ENCODE data around the gene FAM8A1.

FAM8A1 gene

DNA sequence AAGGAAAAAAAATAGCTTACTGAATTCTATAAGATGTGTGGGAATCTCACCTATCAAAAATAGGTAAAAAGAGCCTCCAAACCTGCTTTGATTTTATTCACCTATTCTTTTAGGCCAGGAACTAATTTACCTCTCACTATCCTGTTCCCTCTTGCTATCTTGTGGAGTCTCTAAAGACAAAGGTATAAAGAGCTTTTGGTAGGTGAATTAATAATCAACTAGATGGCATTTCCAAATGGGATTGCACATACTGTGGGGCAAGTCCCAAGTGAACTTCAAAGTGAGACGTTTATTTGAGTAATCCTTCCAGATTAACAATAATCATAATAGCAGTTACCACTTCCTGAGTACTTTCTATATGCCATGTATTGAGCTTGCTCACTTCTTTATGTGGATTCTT is 2.8 kb downstream of the FAM8A1 start:
- DNase-seq = no peak

DNA sequence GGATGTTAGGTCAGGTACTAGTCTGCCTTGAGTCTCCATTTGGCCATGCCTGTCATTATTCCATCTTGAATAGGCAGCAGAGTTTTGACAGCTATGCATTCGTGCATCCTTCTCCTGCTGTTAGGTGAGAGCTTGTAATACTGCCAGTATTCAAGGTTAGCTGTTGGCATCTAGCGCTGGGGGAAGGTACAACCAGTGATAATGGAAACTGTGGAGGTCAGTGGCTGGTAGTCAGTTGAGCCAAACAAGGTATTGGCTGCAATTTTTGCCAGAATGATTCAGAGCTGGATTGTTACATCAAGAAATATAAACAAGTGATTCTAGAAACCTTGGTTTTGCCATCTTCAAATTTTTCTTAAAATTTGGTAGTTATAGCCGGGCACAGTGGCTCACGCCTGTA is 6.5 kb downstream of the FAM8A1 start:
- no peak for DNase-seq

DNA sequence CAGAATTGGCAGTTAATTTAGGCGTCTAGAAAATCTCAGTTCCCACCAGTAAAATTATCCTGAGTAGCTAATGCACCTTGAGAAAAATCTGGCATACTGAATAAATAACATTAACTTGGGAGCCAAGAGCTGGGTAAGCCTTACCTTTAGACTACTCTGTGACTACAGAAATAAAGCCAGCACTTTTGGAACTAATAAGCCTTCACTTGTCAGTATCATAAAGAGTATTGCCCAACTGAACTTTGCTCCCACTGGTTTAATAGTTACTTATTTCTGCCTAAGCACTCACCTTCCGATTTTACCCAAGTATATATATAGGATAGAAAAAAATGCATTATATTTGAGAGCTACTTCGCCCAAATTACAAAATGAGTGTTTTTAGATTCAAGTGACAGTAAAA is 10.7 kb downstream of the FAM8A1 start:
- DNase-seq = no peak

DNA sequence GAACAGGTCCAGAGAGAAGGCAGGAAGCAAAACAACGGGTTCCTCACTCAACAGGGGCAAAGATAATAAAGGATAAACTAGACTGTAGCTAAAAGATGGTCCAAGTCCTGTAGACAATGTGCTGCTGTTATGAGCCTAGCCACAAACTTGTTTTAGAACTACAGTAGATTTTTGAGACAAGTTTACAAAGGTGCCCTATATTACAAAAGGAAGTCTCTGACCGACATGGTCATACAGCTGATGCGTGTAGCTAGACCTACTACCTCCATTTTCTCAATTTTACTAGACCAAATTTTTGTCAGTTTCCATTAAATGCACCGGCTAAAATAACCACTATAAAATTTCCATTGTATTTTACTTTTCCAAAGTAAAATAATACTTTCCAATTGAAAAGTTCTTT is 11.9 kb downstream of the FAM8A1 start:
- DNase-seq = no peak

DNA sequence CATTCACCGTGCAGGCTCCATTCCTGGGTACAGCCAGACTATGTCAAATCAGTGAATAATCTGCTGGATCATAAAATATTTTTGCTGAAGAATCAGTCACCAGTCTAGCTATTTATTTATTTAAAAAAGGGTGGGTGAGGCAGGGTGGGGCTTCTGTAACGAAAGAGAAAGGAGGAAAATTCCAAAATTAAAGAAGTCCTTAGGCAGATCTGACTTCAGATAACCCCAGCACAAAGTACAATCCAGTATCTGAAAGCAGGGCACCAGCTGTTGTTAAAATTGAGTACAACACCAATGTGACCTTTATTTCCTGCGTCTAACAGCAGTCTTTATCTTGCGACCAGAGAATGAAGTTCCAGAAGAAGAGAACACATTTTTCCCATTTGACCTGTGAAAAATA is 15.7 kb downstream of the FAM8A1 start:
- no peak for DNase-seq

DNA sequence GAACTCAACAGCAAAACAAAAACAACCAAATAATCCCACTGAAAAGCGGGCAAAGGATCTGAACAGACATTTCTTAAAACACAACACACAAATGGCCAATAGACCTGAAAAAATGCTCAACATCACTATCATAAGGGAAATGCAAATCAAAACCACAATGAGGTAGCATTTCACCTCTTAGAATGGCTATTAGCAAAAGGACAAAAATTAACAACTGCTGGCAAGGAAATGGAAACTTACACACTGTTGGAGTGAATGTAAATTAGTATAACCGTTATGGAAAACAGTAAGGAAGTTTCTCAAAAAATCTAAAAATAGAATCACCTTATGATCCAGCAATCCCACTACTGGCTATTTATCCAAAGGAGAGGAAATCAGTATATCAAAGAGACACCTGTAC is 20.9 kb downstream of the FAM8A1 start:
- DNase-seq = no peak

DNA sequence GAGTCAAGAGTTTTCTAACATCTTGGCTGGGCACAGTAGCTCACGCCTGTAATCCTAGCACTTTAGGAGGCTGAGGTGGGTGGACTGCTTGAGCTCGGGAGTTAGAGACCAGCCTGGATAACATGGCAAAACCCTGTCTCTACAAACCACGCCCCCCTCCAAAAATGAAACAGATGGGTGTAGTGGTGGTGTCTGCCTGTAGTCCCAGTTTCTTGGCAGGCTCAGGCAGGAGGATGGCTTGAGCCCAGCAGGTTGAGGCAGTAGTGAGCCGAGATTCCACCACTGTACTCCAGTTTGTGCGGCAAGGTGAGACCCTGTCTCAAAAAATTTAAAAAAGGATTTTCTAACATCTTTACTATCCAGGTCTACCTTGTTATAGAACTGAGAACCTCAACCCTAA is 22.0 kb downstream of the FAM8A1 start:
- no peak for DNase-seq

DNA sequence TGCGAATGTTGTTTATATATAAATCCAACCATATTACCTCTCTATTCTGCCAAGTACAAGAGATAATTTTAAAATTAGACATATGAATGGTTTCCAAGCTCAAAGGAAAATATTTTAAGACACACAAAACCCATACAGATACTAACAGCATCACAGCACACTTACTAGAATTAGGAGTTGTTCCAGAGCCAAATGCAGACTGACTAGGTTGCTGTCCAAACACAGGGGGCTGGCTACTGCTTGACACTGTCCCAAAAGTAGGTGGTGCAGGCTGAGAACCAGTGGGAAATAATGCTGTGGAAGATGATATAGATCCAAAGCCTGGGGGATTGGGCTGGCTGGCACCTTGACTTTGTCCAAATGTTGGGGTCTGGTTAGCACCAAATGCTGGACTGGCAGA is 24.3 kb downstream of the FAM8A1 start:
- no peak for DNase-seq

DNA sequence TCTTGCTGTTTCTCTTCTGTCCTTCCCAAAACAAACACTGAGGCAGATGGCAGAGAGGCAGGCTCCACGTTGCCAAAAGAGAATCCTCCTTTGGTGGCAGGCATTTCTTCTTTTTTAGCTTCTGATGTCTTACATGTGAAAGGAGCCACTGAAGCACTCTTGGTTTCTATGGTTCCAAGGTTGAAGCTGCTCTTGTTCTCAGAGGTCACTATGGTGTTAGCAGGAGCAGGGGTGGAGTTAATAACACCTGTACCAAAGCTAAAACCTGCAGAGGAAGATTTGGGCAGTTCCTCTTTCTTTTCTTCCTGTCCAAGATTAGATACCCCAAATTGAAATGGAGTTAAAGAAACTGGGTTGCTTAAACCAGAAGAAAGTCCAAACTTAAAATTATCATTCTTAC is 28.8 kb downstream of the FAM8A1 start:
- no peak for DNase-seq

DNA sequence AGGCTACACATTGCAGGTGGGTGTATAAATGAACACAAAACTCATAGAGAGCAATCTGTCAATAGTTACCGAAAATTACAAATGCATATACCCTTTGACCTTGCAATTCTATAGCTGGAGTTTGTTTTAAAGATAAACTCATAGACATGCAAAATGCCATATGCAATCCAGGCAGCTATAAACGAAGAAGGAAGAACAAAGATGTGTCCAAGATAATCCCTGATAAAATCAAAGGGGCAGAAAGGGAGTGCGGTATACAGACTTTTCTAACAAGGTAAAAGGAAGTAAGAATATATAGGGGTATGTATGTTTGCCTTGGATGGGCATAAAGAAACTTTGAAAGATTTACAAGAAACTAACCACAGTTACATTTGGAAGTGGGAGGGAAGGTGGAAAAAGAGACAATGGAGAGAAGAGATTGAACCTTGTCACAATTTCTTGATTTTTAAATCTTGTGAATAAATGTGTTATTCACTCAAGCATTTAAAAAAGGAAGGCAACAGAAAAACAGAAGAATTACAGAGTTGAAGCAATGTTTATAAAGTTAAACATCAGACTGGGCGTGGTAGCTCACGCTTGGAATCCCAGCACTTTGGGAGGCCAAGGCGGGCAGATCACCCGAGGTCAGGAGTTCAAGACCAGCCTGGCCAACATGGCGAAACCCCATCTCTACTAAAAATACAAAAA is 29.9 kb downstream of the FAM8A1 start:
- DNase-seq = no peak

DNA sequence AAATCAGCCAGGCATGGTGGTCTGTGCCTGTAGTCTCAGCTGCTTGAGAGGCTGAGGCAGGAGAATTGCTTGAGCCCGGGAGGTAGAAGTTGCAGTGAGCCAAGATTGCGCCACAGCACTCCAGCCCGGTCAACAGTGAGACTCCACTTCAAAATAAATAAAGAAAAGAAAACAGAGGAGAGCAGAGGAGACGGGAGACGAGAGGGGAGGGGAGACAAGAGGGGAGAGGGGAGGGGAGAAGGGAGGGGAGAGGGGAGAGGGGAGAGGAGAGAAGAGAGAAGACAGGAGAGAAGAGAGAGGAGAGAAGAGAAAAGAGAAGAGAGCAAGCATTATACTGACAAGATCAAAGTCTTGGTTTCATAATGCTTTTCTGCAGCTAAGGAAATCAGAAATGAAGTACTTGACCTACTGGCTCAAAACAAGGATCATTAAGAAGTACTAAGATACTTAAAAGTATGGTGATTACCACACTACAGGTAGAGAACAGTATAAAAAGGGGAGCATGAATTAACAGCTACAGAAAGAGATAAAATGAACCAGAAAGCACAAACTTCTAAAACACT is 30.5 kb downstream of the FAM8A1 start:
- DNase-seq = no peak

DNA sequence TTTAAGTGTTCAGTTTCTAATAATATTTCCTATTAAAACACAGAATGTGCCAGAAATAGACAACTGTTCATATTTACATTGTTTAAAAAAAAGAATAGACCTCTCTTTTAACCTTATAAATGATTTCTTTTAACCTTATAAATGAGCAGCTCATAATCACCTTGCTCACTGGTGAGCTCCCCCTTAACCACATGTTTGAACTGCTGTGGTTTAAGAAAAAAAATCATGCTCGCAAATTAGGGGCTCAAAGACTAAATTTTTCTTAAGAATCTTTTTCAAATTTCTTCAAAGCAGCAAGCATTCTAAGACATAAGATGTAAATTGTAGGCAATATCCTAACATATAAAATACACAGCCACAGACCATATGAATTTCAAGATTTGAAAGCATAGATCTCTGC is 32.8 kb downstream of the FAM8A1 start:
- DNase-seq = no peak

DNA sequence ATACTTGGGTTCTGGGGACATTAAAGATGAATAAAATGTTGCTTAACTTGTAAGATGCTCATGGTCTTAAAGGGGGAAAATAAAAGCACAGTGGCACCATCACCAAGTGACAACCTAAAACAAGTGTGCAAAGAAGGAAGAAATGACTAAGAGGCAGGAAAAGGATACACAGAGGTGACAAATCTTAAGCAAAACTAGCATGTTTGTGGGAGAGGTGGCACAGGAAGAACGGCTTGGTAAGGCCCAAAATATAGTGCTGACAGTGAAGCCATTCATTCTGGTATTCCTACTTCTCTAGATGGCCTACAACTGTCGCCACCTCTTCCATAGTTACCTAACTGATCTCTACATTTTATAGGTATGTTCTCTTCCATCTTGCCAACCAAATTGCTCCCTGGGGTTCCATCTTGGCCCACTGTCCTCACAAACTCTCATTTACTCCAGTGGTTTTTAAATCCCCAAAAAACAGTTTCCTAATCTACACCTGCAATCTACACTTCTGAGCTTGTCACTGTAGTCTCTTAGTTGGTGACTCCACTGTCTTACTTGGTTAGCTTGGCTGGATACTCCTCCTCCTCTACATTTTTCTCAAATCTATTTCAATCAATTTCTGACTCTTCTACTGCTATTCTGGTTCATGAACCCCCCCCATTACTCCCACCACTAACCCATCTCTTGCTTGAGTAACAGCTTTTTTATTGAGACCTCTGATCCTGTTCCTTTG is 33.5 kb downstream of the FAM8A1 start:
- DNase-seq = no peak

DNA sequence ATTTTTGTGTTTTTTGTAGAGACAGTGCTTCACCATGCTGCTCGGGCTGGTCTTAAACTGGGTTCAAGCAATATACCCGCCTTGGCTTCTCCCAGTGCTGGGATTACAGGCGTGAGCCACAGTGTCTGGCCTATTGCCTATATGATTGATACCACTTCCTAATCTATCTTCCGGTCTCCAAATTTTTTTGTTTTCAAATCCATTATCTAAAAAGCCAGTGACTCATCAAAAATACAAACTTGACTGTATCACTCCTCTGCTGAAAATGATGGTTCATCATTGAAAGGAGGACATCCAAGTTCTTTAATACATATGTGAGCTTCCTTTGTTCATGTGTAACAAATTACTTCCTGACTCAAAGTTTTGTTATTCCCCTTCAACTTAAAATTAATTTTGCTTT is 35.5 kb downstream of the FAM8A1 start:
- DNase-seq = no peak

DNA sequence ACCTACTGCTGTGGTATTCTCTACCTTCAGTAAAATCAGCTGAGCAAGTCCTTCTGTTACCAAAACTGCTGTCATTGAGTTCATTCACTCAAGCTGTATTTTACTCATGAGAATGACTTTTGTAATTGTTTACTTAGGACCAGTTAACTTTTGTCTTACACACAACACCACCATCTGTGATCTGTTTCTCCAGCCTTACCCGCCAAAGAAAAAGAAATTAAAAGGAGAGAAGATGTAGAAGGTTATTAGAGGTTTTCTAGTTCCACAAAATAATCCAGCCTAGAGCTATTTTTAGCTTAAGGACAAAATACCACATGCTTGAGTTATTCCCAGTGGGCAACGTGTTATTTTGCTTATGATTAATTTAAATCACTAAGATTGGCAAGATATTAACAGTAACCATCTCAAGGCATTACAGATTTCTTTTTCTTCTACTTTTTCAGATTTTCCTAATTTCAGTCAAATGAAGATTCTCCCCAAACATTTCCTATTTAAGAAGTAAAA is 38.2 kb downstream of the FAM8A1 start:
- no peak for DNase-seq

DNA sequence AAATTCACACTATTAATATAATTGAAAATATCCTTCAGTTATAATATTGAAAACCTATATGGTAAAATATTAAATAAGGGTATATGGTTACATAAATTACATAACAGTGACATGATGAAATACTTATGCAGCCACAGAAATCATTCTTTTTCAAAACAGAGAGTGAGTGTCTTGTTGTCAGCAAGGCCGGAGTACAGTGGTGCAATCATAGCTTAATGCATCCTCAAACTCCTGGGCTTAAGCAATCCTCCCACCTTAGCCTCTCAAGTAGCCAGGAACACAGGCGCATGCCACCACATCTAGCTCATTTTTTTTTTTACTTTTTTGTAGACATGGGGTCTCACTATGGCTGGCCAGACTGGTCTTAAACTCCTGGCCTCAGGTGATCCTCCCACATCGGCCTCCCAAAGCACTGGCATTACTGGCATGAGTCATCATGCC is 40.4 kb downstream of the FAM8A1 start:
- no peak for DNase-seq

DNA sequence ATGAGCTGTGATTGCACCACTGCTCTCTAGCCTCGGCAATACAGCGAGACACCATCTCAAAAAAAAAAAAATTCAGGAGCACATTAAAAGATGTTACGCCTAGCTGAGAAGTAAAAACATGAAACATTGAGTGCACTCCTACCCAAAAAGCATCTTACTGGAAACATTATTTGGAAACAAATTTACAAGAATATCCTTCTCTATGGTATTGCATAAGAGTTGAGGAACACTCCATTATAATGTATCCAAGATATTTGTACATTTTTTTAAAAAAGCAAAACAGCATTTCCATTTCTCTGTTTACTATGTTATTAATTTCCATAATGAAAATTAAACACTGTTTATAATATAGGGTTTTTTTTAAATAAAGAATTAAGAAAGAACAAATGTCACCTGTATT is 48.6 kb downstream of the FAM8A1 start:
- DNase-seq = no peak

DNA sequence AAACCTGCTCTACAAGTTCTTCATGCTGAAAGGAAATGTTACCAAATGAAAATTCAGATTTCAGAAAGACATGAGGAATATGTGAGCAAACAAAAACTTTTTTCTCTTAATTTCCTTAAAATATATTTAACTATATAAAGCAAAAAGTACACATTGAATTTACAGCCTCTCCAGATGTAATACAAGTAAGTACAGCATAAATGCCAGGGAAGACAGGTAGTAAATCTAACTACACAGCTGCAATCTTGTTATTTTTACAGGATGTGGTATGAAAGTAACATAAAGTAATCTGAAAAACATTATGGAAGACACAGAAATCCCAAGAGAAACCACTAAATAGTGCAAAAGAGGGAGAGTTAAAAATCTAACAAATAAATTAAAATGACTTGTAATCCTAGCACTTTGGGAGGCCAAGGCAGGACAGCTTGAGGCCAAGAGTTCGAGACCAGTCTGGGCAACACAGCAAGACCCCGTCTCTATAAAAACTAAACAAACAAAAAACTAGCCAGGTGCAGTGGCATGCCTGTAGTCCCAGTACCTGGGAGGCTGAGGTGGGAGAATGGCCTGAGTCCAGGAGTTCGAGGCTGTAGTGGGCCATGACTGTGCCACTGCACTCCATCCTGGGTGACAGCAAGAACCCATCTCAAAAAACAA is 50.7 kb downstream of the FAM8A1 start:
- no peak for DNase-seq

DNA sequence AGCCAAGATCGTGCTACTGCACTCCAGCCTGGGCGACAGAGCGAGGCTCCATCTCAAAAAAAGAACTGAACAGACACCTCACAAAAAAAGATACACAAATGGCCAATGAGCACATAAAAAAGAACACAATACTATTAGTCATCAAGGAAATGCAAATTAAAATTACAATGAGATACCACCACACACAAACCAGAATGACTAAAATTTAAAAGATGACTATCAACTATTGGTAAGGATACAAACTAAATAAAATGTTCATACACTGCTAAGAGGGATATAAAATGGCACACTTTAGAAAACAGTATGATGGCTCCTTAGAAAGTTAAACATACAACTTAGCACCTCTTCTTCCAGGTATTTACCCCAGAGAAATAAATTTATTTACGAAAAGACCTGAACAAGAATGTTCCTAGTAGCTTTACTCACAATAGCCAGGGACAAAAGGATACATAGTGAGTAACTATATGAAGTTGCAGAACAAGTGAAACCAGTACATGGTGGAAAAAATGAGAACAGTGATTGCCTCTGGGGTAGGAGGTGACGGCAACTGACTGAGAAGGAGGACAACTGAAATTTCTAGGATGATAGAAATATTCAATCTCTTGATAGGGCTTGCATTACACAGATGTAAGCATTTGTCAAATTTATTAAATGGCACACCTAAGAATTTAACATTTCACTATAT is 53.2 kb downstream of the FAM8A1 start:
- DNase-seq = no peak

DNA sequence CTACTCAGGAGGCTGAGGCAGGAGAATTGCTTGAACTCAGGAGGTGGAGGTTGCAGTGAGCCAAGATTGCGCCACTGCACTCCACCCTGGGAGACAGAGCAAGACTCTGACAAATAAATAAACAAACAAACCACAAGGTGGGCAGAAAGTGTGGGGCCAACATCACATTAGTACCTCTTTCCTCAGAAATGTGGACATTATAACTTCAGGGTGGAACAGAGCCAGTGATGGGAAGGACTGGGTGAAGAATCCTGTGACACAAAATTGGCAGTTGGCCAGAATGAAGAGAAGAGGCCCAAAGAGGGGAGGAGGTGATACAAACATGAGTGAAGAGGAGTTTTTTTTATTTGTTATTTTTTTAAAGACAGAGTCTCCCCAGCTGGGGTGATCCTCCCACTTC is 56.0 kb downstream of the FAM8A1 start:
- DNase-seq = peak; percentile 28

DNA sequence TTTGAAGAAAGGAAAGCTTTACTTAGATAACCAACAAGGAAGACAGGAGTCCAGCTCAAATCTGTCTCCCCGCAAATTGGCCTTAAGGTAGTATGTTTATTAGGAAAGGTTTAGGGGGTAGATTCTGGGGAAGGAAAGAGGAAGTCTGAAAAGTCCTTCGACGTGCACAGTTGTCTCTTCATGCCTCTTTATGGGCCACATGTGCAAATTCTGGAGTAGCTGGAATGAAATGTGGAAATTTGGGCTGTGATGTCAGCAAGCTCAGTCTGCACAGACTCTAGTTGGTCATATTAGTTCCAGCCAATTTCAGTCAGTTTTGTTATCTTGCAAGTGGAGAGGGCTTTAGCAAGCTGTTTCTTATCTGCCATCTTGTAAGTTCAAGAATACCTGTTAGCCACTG is 56.5 kb downstream of the FAM8A1 start:
- DNase-seq = no peak

All from NCI-H345 (cell line).